Measurements from ENCODE around the gene UST.

DNA sequence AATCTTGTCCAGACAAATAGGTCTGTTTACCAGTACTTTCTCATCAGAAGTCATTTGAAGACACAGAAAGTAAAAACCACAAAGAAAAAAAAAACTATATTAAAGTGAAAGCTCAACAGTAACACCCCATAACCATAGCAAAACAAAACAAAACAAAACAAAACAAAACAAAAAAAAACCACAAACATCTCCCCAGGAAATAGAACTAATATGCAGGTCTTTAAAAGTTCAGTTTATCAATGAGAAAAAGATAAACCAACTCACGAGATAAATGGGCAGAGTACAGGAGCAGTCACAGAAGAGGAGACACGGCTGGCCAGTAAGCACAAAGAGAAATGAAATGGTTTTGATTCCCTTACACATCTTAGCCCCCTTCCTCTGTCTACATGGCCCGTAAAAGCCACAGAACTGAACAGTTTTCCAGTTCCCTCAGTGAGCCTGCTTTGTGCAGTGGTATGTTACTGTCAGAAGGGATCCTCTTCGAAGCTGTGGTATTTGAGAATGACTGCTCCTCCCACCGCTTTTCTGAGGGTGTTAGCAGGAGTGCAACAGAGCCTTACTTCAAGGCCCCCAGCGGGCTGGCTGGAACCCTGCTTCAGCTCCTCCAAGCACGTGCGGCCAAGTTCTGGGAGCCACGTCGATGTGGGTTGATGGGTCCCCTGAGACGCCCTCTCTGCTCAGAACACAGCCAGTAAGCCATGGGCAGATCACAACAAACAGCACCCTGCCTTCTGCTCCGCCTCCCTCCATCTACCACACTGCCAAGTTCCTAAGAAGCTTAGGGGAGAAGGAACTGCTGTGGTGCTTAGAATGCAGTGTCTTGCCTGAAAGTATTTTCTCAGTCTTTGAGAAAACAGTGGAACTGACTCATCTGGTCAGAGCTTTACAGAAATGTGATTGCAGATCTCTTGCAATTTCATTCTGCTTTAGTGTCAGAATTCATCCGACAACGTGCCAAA, 14.0 kb downstream of the UST start:
- TF ChIP-seq, protein P1, sequence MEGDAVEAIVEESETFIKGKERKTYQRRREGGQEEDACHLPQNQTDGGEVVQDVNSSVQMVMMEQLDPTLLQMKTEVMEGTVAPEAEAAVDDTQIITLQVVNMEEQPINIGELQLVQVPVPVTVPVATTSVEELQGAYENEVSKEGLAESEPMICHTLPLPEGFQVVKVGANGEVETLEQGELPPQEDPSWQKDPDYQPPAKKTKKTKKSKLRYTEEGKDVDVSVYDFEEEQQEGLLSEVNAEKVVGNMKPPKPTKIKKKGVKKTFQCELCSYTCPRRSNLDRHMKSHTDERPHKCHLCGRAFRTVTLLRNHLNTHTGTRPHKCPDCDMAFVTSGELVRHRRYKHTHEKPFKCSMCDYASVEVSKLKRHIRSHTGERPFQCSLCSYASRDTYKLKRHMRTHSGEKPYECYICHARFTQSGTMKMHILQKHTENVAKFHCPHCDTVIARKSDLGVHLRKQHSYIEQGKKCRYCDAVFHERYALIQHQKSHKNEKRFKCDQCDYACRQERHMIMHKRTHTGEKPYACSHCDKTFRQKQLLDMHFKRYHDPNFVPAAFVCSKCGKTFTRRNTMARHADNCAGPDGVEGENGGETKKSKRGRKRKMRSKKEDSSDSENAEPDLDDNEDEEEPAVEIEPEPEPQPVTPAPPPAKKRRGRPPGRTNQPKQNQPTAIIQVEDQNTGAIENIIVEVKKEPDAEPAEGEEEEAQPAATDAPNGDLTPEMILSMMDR (IDR thresholded peaks at IDR 0.05) = no peak
- no peak for TF ChIP-seq POLR2AphosphoS5 (IDR thresholded peaks at IDR 0.05)
